Nucleus accumbens (tissue), 56 donors: Measurements from ENCODE around the gene PCSK6.
"Not testable (repeated sequence)": the region's sequence is repeated elsewhere in the genome, so short reads cannot be mapped to it uniquely, and the experiment has no call there.

Experiments used
- DNase-seq, 56 donors: peaks; one replicate each; lab custom pipeline; 2025; lab: John Stamatoyannopoulos, UW

PCSK6 gene

GRCh38 chr15:101307048-101307896 lies 182.2 kb downstream of the PCSK6 start:
- no peak for DNase-seq

GRCh38 chr15:101306341-101307047 lies 183.0 kb downstream of the PCSK6 start:
- DNase-seq = no peak

- DNase-seq = no peak
Measured at GRCh38 chr15:101305820-101306255, 183.7 kb downstream of the PCSK6 start.

GRCh38 chr15:101303408-101303807 lies 186.1 kb downstream of the PCSK6 start:
- no peak for DNase-seq

GRCh38 chr15:101296418-101297405 lies 192.8 kb downstream of the PCSK6 start:
- DNase-seq = no peak

GRCh38 chr15:101295607-101296161 lies 193.8 kb downstream of the PCSK6 start:
- no peak for DNase-seq

- DNase-seq = peak; percentile 37 to 98 (median 92)
Measured at GRCh38 chr15:101294731-101295606, 194.5 kb downstream of the PCSK6 start, which contains the start of gene SNRPA1. Gene SNRPA1, minus strand, starts transcription at chr15:101295248. Its CDS starts 70 bp downstream, at chr15:101295178.

- DNase-seq = no peak
Measured at GRCh38 chr15:101293122-101293521, 196.4 kb downstream of the PCSK6 start.

- no peak for DNase-seq
Measured at GRCh38 chr15:101288905-101289513, 200.5 kb downstream of the PCSK6 start.

- not testable (repeated sequence) for DNase-seq
Measured at GRCh38 chr15:101287342-101287741, 202.2 kb downstream of the PCSK6 start.

GRCh38 chr15:101286471-101287114 lies 202.9 kb downstream of the PCSK6 start:
- no peak for DNase-seq

- DNase-seq = no peak
Measured at GRCh38 chr15:101283931-101284330, 205.6 kb downstream of the PCSK6 start.

- DNase-seq = no peak
Measured at GRCh38 chr15:101280007-101280406, 209.5 kb downstream of the PCSK6 start.

- no peak for DNase-seq
Measured at GRCh38 chr15:101277943-101278564, 211.5 kb downstream of the PCSK6 start.

GRCh38 chr15:101277038-101277822 lies 212.3 kb downstream of the PCSK6 start, which contains the start of gene SELENOS:
Gene SELENOS, minus strand, starts transcription at chr15:101277485. Its CDS starts 68 bp downstream, at chr15:101277417.
- DNase-seq = peak in 54 of 56 donors; percentile 28 to 93 (median 75)

GRCh38 chr15:101276501-101277037 lies 212.9 kb downstream of the PCSK6 start:
- DNase-seq = no peak
